Uterus (tissue), 4 donors: Measurements from ENCODE around the gene ABCG2. TPM values are rescaled to one million over a fixed set of nuclear protein-coding genes. Genes with fewer than 3 reads are reported as not detected.

Source experiments
- DNase-seq, 2 donors: peaks; one replicate each; pipeline ENCODE4 v3.0.0-alpha.2; 2019 to 2020
- H3K27ac ChIP-seq, 2 donors: fragments of 200-600 bp; sonication (generic); 1 replicate in 1 of 2; 2 replicates in 1 of 2; pipeline ENCODE4 v1.5.1; 2016 to 2018
- H3K27me3 ChIP-seq, 2 donors: fragments of 200-600 bp; sonication (generic); one replicate each; pipeline ENCODE4 v1.5.1; 2018 to 2019; ENCODE audit warnings: control low read depth in 1 of 2
- H3K36me3 ChIP-seq, 2 donors: fragments of 200-600 bp; sonication (generic); one replicate each; pipeline ENCODE4 v1.5.1; 2019; ENCODE audit warnings: control low read depth in 1 of 2
- H3K4me1 ChIP-seq, 2 donors: fragments of 200-600 bp; sonication (generic); one replicate each; pipeline ENCODE4 v1.5.1; 2018 to 2019; ENCODE audit warnings: control low read depth in 1 of 2
- H3K4me3 ChIP-seq, 2 donors: fragments of 200-600 bp; sonication (generic); 1 replicate in 1 of 2; 2 replicates in 1 of 2; pipeline ENCODE4 v1.5.1; 2018 to 2019; ENCODE audit warnings: mild to moderate bottlenecking in 1 of 2
- H3K9me3 ChIP-seq, 2 donors: fragments of 200-600 bp; sonication (generic); one replicate each; pipeline ENCODE4 v1.5.1; 2019; ENCODE audit warnings: control low read depth in 1 of 2
- CTCF ChIP-seq, 4 experiments: fragments of 200-600 bp in 2 of 4; fragments of 450-650 bp in 2 of 4; sonication (generic) in 2 of 4; IDR thresholded peaks; one replicate each; pipeline ENCODE4 v1.5.1; 2016 to 2019; ENCODE audit warnings: antibody characterized with exemption in 4 of 4, mild to moderate bottlenecking in 2 of 4, moderate library complexity in 1 of 4
- POLR2A ChIP-seq, 2 donors: fragments of 450-650 bp; IDR thresholded peaks; one replicate each; pipeline ENCODE4 v1.6.1; 2016; ENCODE audit warnings: antibody characterized with exemption in 2 of 2, mild to moderate bottlenecking in 1 of 2, moderate library complexity in 1 of 2
- intact Hi-C: fragments of 100-400 bp; cut with DNase I; formaldehyde crosslinking; loops from one replicate; pipeline ENCODE4 v1.15.1; 2023; ENCODE audit warnings: low total_unique reads
- total RNA-seq, 4 donors: library from RNA; depleted of rRNA in 3 of 4; stranded (reverse); fragments of >200 nt in 3 of 4; gene quantifications; one replicate each; pipeline versions ENCODE4 v1.1.0 to v1.2.4, GENCODE V29; 2014 to 2023
- donor health status: DM: yes; HTN: yes; CAD: no.

Gene ABCG2
- total RNA-seq, 4 donors from 2014 or later: 35.9 to 61.8 (median 50.0) TPM

- Histone ChIP-seq H3K27ac (no peak overlapping the region), H3K4me3 (no peak overlapping the region), H3K9me3 (no peaks in the 10 kb centered on the region), H3K27me3 (no peaks in the 10 kb centered on the region), H3K4me1 (no peaks in the 10 kb centered on the region), H3K36me3 (no peaks in the 10 kb centered on the region)
- no peak for TF ChIP-seq POLR2A (IDR thresholded peaks at IDR 0.05)
- TF ChIP-seq CTCF (IDR thresholded peaks at IDR 0.05): no peak
- intact Hi-C loops: no loop called here
- DNase-seq: no peak
Measured at GRCh38 chr4:88058295-88058694, 100.1 kb downstream of the ABCG2 start.

GRCh38 chr4:88054901-88055300 is 103.5 kb downstream of the ABCG2 start:
- Histone ChIP-seq H3K4me1 (no peaks in the 10 kb centered on the region), H3K27ac (no peak overlapping the region), H3K4me3 (no peak overlapping the region), H3K9me3 (no peaks in the 10 kb centered on the region), H3K36me3 (no peaks in the 10 kb centered on the region), H3K27me3 (no peaks in the 10 kb centered on the region)
- DNase-seq: no peak
- intact Hi-C loops: no loop called here
- TF ChIP-seq CTCF (IDR thresholded peaks at IDR 0.05) (peak; percentile 8 to 54 (median 30)), POLR2A (IDR thresholded peaks at IDR 0.05) (no peak)

- no peak overlapping the region for H3K4me3 ChIP-seq
- H3K36me3 ChIP-seq: no peaks in the 10 kb centered on the region
- no peak for DNase-seq
- H3K9me3 ChIP-seq: no peaks in the 10 kb centered on the region
- H3K4me1 ChIP-seq: no peaks in the 10 kb centered on the region
- intact Hi-C loops: no loop called here
- no peak for TF ChIP-seq POLR2A (IDR thresholded peaks at IDR 0.05)
- no peak for TF ChIP-seq CTCF (IDR thresholded peaks at IDR 0.05)
- no peaks in the 10 kb centered on the region for H3K27me3 ChIP-seq
- H3K27ac ChIP-seq: no peak overlapping the region
Measured at GRCh38 chr4:88054229-88054628, 104.2 kb downstream of the ABCG2 start.

- H3K4me3 ChIP-seq: no peak overlapping the region
- no peak overlapping the region for H3K27ac ChIP-seq
- DNase-seq: no peak
- intact Hi-C loops: no loop called here
- no peaks in the 10 kb centered on the region for H3K4me1 ChIP-seq
- H3K36me3 ChIP-seq: no peaks in the 10 kb centered on the region
- TF ChIP-seq CTCF (IDR thresholded peaks at IDR 0.05): no peak
- no peak for TF ChIP-seq POLR2A (IDR thresholded peaks at IDR 0.05)
- H3K9me3 ChIP-seq: no peaks in the 10 kb centered on the region
- no peaks in the 10 kb centered on the region for H3K27me3 ChIP-seq
Measured at GRCh38 chr4:88045021-88045420, 113.4 kb downstream of the ABCG2 start.

GRCh38 chr4:88043586-88044340 is 114.7 kb downstream of the ABCG2 start:
- Histone ChIP-seq H3K36me3 (no peaks in the 10 kb centered on the region), H3K27ac (no peak overlapping the region), H3K9me3 (no peaks in the 10 kb centered on the region), H3K27me3 (no peaks in the 10 kb centered on the region), H3K4me3 (no peak overlapping the region), H3K4me1 (no peaks in the 10 kb centered on the region)
- intact Hi-C loops: no loop called here
- DNase-seq: no peak
- TF ChIP-seq POLR2A (IDR thresholded peaks at IDR 0.05) (no peak), CTCF (IDR thresholded peaks at IDR 0.05) (no peak)
